Nephron progenitor cell (in vitro differentiated cells): Measurements from ENCODE around the gene LGR5.
"Not testable (repeated sequence)": the region's sequence is repeated elsewhere in the genome, so short reads cannot be mapped to it uniquely, and the experiment has no call there.

Source experiments
- DNase-seq: peaks from one replicate; pipeline ENCODE4 v3.0.0; 2021
- H3K27ac Mint-ChIP-seq: 2 replicates; pipeline ENCODE4 v1.8.0; 2021; ENCODE audit warnings: mild to moderate bottlenecking, moderate library complexity, mixed read lengths
- H3K27me3 Mint-ChIP-seq: 2 replicates; pipeline ENCODE4 v1.8.0; 2021; ENCODE audit warnings: mild to moderate bottlenecking, low read depth, mixed read lengths; ENCODE audit not compliant: poor library complexity
- H3K36me3 Mint-ChIP-seq: 2 replicates; pipeline ENCODE4 v1.8.0; 2021; ENCODE audit warnings: low read depth, mixed read lengths
- H3K4me1 Mint-ChIP-seq: 2 replicates; pipeline ENCODE4 v1.8.0; 2021; ENCODE audit warnings: mixed read lengths
- H3K4me3 Mint-ChIP-seq: 2 replicates; pipeline ENCODE4 v1.8.0; 2021; ENCODE audit warnings: mild to moderate bottlenecking, moderate library complexity, mixed read lengths
- H3K9me3 Mint-ChIP-seq: 2 replicates; pipeline ENCODE4 v1.8.0; 2021; ENCODE audit warnings: mild to moderate bottlenecking, moderate library complexity, mixed read lengths
- TF ChIP-seq, protein P1 (sequence below): fragments of 200-600 bp; sonication (generic); IDR thresholded peaks from 2 replicates; pipeline ENCODE4 v1.5.0; 2021; ENCODE audit warnings: antibody characterized with exemption

The LGR5 gene

DNA sequence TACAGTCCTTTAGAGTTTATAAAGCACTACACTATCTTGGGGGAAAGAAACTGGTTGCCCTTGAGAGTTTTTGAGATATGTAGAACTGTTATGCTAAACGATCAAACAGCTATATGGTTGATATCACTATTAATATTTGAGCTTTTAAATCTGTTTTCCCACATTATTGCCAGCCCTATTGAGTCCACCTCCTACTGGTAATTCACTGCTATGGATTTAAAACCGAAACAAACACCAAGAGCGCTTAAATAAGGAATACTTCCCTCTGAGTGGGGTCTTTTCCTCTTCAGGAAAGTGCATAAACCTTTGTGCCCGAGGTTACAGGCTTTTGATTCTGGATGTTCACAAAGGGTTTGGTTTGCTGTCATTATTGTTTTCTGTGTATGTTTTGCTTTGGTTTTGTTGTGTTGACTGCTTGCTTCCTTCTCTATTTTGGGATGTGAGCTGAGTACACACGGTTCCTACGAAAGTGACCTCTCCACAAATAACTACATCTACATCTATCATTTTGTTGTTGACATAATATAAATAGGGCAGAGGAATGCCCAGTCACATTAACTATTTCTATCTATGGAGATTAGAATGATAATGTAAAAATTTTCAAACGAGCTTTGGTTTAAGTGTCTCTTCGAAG is 44.8 kb downstream of the LGR5 start:
- TF ChIP-seq, protein P1, sequence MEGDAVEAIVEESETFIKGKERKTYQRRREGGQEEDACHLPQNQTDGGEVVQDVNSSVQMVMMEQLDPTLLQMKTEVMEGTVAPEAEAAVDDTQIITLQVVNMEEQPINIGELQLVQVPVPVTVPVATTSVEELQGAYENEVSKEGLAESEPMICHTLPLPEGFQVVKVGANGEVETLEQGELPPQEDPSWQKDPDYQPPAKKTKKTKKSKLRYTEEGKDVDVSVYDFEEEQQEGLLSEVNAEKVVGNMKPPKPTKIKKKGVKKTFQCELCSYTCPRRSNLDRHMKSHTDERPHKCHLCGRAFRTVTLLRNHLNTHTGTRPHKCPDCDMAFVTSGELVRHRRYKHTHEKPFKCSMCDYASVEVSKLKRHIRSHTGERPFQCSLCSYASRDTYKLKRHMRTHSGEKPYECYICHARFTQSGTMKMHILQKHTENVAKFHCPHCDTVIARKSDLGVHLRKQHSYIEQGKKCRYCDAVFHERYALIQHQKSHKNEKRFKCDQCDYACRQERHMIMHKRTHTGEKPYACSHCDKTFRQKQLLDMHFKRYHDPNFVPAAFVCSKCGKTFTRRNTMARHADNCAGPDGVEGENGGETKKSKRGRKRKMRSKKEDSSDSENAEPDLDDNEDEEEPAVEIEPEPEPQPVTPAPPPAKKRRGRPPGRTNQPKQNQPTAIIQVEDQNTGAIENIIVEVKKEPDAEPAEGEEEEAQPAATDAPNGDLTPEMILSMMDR = no peak
- peaks cover 3% of the 10 kb centered on the region for H3K27me3 Mint-ChIP-seq
- H3K4me3 Mint-ChIP-seq = no peak overlapping the region
- H3K4me1 Mint-ChIP-seq = peaks cover 4% of the 10 kb centered on the region
- H3K36me3 Mint-ChIP-seq = peaks cover 5% of the 10 kb centered on the region
- DNase-seq = no peak
- H3K9me3 Mint-ChIP-seq = peaks cover 14% of the 10 kb centered on the region
- H3K27ac Mint-ChIP-seq = no peak overlapping the region

DNA sequence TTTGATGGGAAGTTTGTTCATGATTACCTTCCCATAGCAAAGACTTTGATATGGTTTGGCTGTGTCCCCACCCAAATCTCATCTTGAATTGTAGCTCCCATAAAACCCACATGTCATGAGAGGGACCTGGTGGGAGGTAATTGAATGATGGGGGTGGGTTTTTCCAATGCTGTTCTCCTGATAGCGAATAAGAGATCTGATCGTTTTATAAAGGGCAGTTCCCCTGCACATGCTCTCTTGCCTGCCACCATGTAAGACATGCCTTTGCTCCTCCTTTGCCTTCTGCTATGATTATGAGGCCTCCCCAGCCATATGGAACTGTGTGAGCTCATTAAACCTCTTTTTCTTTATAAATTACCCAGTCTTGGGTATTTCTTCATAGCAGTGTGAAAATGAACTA is 51.2 kb downstream of the LGR5 start:
- H3K4me3 Mint-ChIP-seq = not testable (repeated sequence)

DNA sequence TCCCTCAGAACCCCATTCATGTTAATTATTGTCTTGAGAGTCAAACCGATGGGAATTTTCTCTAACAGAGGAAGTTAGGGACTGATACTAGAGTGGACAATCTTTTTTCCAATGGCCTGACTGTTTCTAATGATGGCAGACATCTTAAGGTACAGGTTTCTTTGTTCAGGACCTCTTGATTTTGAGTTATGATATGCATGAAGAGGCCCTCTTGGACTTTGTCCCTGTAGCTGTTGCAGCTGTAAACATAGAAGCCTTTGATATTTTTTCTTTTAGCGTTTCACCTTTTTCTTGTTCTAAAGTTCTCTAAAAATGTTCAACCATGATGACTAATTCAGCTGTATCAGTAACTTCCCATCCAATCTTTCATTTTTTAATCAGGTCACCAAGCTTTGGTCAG is 53.0 kb downstream of the LGR5 start:
- H3K27ac Mint-ChIP-seq = no peak overlapping the region
- H3K27me3 Mint-ChIP-seq = no peaks in the 10 kb centered on the region
- no peak overlapping the region for H3K4me3 Mint-ChIP-seq
- peaks cover 42% of the 10 kb centered on the region for H3K36me3 Mint-ChIP-seq
- no peaks in the 10 kb centered on the region for H3K4me1 Mint-ChIP-seq
- TF ChIP-seq, protein P1 = no peak
- peaks cover 63% of the 10 kb centered on the region for H3K9me3 Mint-ChIP-seq
- DNase-seq = no peak

More for the DNA sequence above, 51.2 kb downstream of the LGR5 start:
- Mint-ChIP-seq H3K9me3 (peaks cover 50% of the 10 kb centered on the region), H3K36me3 (peaks cover 34% of the 10 kb centered on the region)
- H3K27me3 Mint-ChIP-seq, H3K27ac Mint-ChIP-seq, H3K4me1 Mint-ChIP-seq, DNase-seq: not testable (repeated sequence)

DNA sequence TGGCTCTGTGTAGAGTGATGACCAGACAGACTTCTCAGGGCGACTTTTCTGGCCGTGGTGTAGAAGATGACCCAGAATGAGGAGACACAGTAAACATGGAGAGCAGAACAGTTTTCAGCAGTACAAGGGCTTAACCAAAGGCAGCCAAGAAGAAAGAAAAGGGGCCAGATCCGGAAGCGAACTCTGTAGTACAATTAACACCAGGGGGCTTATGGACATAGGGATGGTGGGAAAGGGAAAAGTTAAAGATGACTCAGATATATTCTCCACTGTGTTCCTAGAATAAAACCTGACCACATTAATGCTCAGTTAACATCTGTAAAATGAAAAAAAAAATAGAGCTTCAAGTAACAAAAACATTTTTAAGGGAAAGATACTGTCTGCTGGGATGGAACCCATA is 60.2 kb downstream of the LGR5 start:
- Mint-ChIP-seq H3K27me3 (no peaks in the 10 kb centered on the region), H3K36me3 (peaks cover 36% of the 10 kb centered on the region), H3K4me3 (no peak overlapping the region), H3K4me1 (peaks cover 26% of the 10 kb centered on the region), H3K27ac (no peak overlapping the region), H3K9me3 (peaks cover 43% of the 10 kb centered on the region)
- no peak for DNase-seq
- TF ChIP-seq, protein P1 = no peak

DNA sequence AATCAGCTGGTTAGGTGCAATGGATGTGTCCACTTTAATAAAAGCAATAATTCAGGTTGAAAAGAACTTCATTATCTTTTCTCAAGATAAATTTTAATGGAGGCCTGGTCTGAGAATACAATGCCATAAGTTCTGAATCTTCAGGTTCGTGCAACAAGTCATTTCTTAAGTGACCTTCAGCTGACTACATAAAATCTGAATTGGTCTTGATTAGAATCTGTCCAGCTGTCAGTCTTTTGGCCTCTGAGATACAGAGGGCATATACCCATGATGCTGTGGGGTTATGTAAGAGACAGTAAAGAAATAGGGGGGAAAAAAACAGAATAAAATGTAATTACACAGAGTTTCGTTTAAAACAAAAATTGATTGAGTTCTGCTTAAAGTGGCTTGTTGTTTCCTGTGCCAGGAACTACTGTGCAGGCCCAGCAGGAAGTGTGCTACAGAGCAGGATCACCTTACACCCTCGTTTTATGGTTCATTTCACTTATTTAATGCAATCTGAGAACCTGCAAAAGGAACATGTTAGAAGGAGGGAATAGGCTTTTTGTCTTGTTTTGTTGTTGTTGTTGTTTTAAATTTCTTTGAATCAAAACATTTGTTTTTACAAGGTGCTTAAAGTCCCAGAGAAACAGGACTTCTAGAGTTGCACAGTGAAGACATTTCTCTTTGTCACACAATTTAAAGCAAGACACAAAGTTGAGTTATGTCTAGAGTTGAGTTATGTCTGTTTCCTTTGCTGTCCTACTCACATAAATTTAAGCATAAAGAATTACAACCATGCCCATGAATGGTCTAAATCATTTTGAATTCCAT is 64.2 kb downstream of the LGR5 start:
- peaks cover 55% of the 10 kb centered on the region for H3K4me1 Mint-ChIP-seq
- peaks cover 15% of the 10 kb centered on the region for H3K36me3 Mint-ChIP-seq
- peak overlapping the region; percentile 99 for H3K27ac Mint-ChIP-seq
- no peaks in the 10 kb centered on the region for H3K27me3 Mint-ChIP-seq
- H3K9me3 Mint-ChIP-seq = peaks cover 9% of the 10 kb centered on the region
- H3K4me3 Mint-ChIP-seq = peak overlapping the region; percentile 65
- TF ChIP-seq, protein P1 = no peak
- DNase-seq = peak; percentile 23

DNA sequence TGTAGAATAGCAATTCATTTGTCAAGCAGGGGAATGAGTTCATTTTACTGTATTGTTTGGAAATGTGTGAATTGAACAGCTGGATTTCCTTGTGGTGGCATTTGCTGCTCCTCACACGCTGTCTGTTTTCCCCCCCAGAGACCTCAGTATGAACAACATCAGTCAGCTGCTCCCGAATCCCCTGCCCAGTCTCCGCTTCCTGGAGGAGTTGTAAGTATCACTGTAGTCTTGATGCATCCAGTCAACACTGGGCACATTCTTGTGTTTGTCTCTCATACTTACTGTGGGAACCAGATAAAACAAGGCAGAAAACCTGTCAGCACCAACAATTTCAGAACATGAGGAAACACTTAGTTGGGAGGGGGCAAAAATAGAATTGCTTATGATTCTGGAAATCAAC is 64.9 kb downstream of the LGR5 start:
- TF ChIP-seq, protein P1 = no peak

More for the DNA sequence above, 64.9 kb downstream of the LGR5 start:
- Mint-ChIP-seq H3K27ac (peak overlapping the region; percentile 99), H3K36me3 (peaks cover 9% of the 10 kb centered on the region), H3K4me1 (peaks cover 58% of the 10 kb centered on the region), H3K27me3 (no peaks in the 10 kb centered on the region), H3K4me3 (peak overlapping the region; percentile 65), H3K9me3 (peaks cover 4% of the 10 kb centered on the region)
- peak; percentile 52 for DNase-seq
